Skeletal muscle cell (primary cell): ENCODE measurements around the gene CRELD1.
A peak's percentile ranks its signal among the peaks of the same experiment; 100 is the strongest.
"Not testable (repeated sequence)": the region's sequence is repeated elsewhere in the genome, so short reads cannot be mapped to it uniquely, and the experiment has no call there.

ENCODE experiments used
- DNase-seq: peaks from one replicate; pipeline ENCODE4 v3.0.0-alpha.2; 2010; ENCODE audit warnings: low read depth
- H3K4me3 ChIP-seq: 2 replicates; pipeline ENCODE4 v1.5.1; 2011; ENCODE audit warnings: low read depth, mild to moderate bottlenecking, control low read depth, low read length, moderate library complexity

The CRELD1 gene, protein sequence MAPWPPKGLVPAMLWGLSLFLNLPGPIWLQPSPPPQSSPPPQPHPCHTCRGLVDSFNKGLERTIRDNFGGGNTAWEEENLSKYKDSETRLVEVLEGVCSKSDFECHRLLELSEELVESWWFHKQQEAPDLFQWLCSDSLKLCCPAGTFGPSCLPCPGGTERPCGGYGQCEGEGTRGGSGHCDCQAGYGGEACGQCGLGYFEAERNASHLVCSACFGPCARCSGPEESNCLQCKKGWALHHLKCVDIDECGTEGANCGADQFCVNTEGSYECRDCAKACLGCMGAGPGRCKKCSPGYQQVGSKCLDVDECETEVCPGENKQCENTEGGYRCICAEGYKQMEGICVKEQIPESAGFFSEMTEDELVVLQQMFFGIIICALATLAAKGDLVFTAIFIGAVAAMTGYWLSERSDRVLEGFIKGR

DNA sequence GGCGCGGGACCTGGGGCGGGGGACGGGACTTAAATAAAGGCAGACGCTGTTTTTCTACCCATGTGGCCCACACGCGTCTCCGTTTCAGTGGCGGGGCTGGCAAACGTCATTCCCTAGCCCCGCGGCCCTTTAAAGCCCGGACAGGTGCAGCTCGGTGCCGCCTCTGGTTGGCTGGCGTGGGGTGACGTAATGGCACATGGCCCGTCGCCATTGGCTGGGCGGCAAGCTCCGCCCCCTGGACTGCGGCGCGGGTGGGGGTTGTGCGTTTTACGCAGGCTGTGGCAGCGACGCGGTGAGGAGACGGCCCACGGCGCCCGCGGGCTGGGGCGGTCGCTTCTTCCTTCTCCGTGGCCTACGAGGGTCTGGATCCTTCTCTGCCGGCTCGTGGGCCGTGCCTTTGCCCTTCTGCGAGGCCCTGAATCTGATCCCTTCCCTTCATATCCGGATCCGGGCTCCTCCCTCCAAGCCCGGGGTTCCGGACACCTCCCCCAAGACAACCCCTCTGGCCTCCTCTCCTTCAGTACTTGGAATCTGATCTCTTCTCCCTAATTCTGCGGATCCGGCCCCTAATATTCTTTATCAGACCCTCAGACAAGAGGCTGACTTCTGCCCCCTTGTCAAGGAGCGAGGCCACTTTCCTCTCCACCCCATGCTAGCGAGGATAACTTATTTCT, at the start of gene CRELD1:
Gene CRELD1 (plus strand): TSS at position 274 of the 674 bp plus-strand sequence. CDS start 605 bp downstream, outside the sequence.
- DNase-seq, result peak; percentile 78
- H3K4me3 ChIP-seq, result peak within 1 kb of the TSS; percentile 67

DNA sequence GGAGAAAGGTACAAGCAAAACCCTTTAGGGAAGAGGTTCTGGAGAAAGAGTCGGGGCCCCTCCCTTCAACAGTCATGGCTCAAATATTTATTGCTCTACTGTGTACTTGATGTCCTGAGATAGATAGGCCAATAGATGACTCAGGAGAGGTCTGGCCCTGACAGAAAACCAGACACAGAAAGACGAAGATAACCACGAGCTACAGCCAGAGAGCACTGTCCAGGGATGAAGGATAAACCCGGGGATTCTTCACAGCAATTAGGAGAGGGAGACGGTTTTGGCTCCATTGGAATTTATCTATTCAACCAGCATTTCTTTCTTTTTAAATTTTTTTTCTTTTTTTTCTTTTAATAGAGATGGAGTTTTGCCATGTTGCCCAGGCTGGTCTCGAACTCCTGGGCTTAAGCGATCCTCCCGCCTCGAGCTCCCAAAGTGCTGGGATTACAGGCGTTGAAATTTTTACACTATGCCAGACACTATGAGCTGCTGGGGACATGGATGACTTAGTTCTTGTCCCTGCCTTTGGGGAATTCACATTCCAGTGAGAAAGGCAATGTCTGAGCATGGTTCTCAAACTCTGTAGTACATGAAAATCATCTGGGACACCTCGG, 49.0 kb upstream of the CRELD1 start:
- H3K4me3 ChIP-seq, result no peak overlapping the region
- peak; percentile 76 for DNase-seq

DNA sequence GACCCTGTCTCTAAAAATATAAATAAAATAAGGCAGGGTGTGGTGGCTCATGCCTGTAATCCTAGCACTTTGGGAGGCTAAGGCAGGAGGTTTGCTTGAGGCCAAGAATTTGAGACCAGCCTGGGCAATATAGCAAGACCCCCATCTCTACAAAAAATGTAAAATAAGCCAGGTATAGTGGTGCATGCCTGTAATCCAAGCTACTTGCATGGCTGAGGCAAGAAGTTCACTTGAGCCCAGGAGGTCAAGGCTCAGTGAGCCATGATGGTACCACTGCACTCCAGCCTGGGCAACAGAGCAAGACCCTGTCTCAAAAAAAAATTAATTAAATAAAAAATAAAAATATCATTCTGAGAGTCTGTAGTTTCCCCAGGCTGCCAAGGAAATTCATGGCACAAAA, 47.3 kb upstream of the CRELD1 start:
- no peak overlapping the region for H3K4me3 ChIP-seq
- no peak for DNase-seq

DNA sequence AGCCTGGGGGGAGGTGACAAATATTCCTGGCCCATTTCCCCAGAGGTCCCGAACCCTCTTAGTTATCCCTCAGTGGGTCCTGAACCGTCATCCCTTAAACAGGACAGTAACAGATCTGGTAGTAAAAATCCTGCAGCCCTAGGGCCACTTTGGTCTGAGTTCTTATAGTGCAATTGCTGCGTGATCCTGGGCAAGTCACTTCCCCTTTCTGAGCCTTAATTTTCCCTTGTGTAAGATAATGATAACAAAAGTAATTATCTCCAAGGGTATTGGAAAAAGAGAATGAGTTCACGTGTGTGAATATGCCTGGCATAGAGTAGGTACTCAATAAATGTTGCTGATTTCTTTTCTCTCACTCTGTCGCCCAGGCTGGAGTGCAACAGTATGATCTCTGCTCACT, 46.2 kb upstream of the CRELD1 start:
- DNase-seq, result no peak
- no peak overlapping the region for H3K4me3 ChIP-seq

DNA sequence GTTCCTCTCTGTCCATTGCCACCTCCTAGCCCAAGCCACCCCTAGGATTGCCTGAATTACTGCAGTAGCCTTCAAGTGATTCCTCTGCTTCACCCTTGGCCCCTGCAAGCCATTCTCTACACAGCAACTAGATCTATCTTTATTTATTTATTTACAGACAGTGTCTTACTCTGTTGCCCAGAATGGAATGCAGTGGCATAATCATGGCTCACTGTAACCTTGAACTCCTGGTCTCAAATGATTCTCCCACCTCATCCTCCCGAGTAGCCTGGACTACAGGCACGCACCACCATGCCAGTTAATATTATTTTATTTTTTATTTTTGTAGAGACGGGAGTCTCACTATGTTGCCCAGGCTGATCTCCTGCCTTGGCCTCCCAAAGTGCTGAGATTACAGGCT, 45.1 kb upstream of the CRELD1 start:
- no peak for DNase-seq
- no peak overlapping the region for H3K4me3 ChIP-seq

DNA sequence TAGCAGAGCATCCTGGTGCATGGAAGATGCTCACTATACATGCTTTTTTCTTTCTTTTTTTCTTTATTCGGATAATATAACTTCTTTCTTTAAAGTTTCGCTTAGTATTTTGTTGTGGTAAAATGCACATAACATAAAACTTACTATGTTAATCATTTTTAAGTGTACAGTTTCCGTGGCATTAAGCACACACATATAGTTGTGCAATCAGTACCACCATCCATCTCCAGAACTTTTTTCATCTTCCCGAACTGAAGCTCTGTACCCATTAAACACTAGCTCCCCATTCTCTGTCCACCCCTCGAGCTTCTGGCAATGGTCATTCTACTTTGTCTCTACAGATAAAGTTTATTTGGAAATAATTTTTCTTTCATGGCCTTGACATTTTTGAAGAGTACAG, 44.2 kb upstream of the CRELD1 start:
- no peak overlapping the region for H3K4me3 ChIP-seq
- DNase-seq, result no peak

DNA sequence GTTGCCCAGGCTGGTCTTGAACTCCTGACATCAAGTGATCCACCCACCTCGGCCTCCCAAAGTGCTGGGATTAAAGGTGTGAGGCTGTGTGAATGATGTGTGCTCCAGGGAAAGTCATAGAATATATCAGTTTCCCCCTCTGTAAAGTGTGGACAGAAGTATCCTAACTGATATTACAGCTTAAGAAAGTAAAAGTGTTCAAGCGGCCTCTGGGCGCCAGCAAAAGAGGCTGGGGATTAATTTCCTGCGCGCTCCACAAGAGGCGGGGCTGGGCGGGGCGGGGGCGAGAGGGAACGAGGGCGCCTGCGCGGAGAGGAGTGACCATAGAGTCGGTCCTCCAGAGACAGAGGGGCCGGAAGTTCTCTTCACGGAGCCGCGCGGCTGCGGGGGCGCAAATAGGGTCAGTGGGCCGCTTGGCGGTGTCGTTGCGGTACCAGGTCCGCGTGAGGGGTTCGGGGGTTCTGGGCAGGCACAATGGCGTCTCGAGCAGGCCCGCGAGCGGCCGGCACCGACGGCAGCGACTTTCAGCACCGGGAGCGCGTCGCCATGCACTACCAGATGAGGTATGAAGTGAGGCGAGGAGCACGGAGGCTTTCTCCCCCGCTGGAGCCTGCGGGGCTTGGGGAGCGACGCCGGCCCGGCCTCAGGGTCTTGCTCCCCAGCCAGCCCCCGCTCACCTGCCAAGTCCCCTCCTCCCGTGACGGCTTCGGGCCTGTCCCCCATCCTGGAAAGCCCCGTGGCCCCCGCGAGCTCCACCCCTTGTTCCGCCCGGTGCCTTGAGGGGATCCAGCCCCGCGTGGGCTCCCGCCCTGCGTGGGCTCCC, 43.2 kb upstream of the CRELD1 start, which contains the start of gene JAGN1:
Gene JAGN1 (plus strand): TSS at position 362 of the 823 bp plus-strand sequence. CDS start 113 bp downstream, at position 475.
- H3K4me3 ChIP-seq, result peak within 1 kb of the TSS; percentile 92
- peak; percentile 56 for DNase-seq

DNA sequence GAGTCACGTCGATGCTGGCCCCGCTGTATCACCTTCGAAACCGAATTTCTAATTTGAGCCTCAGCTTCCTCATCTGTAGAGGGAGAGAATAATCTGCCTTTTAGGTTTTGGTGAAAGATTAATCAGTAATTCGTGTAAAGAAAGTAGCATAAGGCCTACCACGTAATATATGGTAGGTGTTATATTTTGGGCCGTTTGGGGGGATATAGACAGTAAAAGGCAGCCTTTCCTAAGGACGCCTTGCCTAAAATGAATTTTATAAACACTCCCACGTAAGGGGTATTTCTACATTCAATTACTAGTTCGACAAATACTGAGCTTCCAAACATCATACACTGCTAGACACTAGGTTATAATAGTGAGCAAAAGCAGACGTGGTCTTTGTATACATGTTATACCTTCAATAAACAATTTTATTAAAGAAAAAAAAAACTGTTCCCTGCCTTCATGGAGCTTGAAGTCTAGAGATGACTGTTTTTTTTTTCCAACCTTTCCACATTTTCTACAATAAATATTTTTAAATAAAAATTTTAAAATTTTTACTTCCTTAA, 42.5 kb upstream of the CRELD1 start:
- no peak for DNase-seq
- peak overlapping the region; percentile 92 for H3K4me3 ChIP-seq

DNA sequence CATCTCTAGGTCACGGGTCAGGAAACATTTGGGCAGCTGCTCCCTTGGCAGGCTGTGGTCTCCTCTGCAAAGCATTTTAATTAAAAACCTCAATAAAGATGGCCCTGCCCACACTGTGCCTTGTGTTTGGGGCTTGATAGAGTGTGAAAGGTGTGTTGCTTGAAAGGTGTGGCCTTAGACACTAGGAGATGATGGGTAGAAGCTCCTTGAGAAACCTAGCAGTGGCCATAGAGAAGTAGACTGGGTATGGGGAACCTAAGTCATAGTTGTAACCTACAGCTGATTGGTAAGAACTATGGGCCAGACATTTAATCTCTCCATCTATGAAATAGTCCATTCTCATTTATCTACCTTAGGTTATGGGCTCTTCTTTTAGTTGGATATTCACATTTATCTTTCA, 39.9 kb upstream of the CRELD1 start:
- no peak for DNase-seq
- no peak overlapping the region for H3K4me3 ChIP-seq

DNA sequence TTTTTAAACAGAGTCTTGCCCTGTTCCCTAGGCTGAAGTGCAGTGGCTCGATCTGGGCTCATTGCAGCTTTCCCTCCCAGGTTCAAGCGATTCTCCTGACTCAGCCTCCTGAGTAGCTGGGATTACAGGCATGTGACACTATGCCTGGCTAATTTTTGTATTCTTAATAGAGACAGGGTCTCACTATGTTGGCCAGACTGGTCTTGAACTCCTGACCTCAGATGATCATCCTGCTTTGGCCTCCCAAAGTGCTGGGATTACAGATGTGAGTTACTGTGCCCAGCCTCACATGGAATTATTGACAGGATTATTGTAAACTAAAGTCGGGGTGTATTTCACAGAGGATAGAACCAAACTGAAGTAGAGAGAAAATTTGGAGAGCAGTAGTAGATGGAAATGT, 37.9 kb upstream of the CRELD1 start:
- not testable (repeated sequence) for DNase-seq, H3K4me3 ChIP-seq

DNA sequence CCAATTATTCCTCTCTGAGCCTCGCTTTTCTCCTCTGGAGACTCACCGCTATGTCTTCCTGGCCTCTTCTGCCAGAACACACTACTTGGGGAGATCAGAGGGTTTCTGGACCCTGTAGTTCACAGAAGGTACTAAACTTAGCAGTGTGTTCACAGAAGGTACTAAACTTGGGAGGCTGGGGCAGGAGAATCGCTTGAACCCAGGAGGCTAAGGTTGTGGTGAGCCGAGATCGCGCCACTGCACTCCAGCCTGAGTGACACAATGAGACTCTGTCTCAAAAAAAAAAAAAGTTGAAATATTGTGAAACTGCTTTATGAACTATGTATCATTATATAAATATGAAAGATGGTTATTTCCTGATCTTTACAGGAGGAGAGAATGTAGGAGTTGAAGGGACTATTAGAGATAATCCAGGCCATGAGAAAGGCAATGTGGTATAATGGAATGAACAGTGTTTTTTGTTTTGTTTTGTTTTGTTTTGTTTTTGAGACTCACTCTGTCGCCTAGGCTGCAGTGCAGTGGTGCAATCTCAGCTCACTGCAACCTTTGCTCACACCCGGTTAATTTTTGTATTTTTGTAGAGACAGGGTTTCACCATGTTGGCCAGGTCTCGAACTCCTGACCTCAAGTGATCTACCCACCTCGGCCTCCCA, 36.8 kb upstream of the CRELD1 start:
- H3K4me3 ChIP-seq, DNase-seq: not testable (repeated sequence)

DNA sequence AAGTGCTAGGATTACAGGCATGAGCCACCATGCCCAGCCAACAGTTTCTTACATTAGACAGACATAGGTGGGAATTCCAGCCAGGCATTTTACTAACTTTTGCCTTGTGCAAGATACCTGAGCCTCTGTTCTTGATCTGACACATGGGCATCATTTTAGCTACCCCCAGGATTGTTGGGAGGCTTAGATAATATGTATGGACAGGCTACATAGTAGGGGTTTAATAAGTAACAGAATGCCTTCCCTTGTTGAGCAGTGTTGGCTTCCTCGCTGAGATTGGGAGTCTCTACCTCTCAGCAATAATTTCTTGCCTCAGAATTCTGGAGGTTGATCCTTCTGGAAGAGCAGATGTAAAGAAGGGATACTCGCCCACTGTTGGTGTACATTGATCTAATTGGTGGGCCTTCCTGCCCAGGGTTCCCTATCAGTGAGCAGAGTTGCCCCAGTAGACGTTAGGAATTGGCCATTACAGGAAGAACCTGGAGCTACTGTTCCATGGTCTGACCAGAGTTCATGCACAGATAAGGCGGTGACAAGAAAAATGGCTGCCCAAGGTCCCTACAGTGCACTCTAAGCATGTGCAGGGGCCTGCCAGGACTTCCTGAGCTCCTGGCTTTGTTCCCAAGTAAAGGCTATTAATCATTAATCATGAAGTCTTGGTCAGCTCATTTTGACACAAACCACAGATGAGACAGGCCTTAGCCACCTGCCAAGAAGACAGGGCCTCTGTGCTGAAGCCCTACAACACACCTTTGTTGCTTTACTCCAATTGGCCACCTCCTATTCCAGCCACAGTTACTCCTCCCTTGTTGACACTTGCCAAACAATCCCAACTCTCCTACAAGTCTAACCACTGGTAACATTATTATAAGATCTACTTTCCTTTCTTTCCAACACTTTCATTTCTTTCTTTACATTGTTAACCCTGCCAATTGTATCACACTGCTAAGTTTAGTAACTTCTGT, 35.9 kb upstream of the CRELD1 start:
- no peak for DNase-seq
- no peak overlapping the region for H3K4me3 ChIP-seq

DNA sequence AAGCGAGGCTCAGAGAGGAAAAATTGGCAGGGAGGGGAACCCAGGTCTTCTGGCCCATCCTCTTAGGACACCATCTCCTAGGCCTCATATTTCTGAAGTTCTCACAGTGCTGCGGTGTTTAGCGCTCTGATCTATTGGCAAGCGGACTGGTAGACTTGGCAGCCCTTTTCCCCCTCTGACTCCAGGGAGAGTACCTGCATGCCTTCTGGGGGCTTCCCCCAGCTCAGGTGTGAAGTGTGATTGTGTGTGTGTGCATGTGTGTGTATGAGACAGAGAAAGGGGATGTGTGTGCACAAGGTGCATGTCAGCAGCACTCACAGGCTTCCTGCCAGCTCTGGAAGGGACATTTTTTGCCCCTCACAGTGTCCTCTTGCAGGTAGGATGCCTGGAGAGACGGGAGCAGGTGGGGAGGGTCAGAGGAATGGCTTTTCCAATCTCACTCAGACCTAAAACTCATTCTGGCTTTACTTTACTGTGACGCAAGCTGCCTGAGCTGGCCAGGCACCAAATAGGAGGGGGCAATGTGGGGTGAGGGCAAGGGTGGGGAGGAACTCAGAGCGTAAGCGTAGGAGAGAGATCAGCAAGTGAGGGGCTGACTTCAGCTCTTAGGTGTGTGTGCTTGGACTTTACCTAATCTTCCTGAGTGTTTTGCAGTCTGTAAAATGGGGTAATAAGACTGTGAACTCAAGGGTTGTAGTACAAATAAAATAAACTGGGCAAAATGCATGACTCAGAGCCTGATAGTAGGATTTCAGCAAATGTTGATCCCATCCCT, 35.0 kb upstream of the CRELD1 start:
- H3K4me3 ChIP-seq, result no peak overlapping the region

DNA sequence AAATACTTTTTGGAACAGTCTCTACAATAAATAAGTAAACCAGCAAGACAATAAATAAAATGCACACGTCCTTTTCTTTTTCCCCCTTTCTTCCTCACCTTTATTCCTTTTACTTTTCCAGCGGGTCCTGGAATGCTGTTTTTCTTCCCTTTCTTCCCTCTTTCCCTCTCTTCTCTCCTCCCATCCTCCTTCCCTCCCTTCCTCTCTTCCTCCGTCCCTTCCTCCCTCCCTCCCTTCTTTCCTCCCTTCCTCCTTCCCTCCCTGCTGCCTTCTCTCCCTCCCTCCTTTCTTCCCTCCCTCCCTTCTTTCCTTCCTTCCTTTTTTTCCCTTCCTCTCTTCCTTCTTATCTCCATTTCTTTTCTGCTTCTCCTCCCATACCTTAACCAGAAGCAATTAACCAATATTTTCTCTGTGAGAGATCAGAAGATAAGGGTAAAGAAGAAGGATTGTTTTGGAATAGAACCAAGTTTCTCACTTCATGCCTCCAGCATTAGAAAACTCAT, 34.3 kb upstream of the CRELD1 start:
- H3K4me3 ChIP-seq, result no peak overlapping the region
- DNase-seq, result no peak

More for the DNA sequence above, 35.0 kb upstream of the CRELD1 start:
- DNase-seq, result no peak

DNA sequence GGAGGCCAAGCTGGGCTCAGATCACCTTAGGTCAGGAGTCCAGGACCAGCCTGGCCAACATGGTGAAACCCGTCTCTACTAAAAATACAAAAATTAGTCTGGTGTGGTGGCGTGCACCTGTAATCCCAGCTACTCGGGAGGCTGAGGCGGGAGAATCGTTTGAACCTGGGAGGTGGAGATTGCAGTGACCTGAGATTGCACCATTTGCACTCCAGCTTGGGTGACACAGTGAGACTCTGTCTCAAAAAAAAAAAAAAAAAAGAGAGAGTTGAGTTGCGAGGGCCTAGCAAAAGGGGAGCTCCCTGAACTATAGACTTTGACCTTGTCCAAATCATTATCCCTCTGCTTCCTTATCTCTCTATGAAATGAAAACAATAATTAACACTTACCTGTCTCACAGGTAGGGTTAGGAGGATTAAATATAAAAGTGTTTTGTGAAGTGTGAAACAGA, 32.6 kb upstream of the CRELD1 start:
- DNase-seq, H3K4me3 ChIP-seq: not testable (repeated sequence)

DNA sequence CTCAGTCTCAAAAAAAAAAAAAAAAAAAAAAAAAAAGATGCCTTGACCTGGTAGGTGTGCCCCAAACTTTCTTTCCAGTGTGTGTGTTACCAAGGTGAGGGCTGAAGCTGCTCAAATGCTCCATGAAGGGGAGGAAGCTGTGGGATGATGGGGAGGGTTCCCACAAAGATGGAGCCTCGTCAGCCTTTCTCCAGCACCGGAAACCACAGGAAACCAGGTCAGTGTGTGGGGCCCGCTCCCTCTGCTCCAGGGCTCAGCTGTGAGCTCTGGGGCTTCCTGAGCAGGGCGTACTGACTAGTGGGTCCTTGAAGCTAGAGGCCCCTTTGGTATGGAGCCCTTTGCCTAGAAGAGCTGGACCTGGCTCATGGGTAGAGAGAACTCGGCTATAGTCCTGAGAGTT, 31.7 kb upstream of the CRELD1 start:
- no peak overlapping the region for H3K4me3 ChIP-seq

More for the DNA sequence above, 31.7 kb upstream of the CRELD1 start:
- DNase-seq, result no peak
